SW480 (cell line): ENCODE results near the gene MTERF1.
"Not testable (repeated sequence)": the region's sequence is repeated elsewhere in the genome, so short reads cannot be mapped to it uniquely, and the experiment has no call there.

ENCODE experiments used
- DNase-seq: peaks from one replicate; pipeline ENCODE4 v3.0.0-alpha.2; 2016; ENCODE audit warnings: low spot score

Gene MTERF1, protein sequence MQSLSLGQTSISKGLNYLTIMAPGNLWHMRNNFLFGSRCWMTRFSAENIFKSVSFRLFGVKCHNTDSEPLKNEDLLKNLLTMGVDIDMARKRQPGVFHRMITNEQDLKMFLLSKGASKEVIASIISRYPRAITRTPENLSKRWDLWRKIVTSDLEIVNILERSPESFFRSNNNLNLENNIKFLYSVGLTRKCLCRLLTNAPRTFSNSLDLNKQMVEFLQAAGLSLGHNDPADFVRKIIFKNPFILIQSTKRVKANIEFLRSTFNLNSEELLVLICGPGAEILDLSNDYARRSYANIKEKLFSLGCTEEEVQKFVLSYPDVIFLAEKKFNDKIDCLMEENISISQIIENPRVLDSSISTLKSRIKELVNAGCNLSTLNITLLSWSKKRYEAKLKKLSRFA

DNA sequence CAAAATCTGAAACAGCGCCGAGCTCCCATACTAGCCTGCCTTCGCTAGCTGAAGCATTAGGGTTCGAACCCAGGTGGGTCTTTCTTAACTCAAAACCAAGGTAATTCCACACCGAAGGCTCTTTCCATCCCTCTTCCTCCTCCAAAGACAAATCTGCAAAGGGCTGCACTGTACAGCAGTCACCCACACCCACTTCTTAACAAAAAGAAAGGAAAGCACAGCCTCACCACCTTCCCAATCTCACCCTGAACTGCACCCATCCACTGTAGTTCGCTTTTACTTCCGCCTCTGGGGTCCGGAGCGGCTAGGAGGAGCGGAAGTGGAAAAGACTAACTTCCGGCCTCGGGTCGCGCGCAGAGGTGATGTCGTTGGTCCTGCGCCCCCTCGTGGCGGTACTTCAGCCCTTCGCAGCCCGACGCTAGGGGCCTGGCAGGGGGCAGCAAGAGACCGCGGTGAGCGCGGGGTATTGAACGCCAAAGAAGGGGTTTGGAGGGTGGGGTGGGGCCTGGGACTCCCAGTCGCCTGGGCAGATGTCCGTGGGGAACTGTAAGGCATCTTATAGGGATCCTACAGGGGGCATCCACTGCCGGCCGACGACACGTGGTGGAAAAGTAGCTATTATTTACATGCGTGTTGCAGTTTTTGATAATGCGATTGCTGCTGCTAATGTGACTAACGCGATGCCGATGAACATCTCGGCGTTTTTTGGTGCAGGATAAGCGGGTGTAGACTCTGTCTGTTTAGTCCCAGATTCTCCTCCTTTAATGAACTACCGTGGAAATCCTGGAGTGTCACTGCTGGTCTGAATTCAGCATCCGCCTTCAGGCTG is at the start of gene MTERF1:
MTERF1 (minus strand) TSS at position 290 of the 829 bp plus-strand sequence. CDS start 619 bp downstream, outside the sequence.
- peak; percentile 95 for DNase-seq

DNA sequence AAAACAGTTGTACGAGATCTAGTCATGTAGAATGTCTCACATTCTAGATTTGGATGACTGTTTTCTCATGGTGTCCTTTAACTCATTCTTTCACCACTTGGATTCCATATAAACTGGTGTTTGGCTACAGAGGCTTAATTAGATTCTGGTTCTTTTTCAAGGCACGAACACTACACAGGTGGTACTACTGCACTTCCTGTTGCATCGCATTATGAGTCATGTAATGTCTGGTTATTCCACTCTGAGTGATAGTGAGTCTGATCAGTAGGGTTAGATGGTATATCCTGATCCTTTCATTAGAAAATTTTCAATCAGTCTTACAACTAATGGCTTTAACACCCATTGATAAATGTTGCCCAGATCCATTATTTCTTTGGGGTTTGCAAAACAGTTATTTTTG is 49.0 kb upstream of the MTERF1 start:
- peak; percentile 44 for DNase-seq

DNA sequence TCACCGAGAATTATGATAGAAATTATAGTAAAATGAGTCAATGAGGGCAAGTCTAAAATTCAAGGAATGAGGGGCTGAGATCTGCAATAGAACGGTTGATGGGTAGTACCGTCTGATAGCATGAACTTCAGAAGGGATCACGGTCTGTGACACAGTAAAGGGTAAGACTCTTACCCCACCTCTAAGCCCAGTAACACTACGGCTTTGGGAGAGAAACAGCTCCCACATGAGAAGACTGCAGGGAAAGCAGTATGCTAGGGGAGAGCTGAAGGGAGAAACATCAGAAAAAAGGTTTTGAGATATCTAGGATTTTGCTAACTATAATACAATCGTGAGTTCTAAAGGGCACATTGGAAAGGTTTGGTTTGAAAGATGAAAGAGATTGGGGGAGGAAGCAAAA is 47.4 kb upstream of the MTERF1 start:
- no peak for DNase-seq

- no peak for DNase-seq
Measured at GRCh38 chr7:91922857-91923256, 42.4 kb upstream of the MTERF1 start.

DNA sequence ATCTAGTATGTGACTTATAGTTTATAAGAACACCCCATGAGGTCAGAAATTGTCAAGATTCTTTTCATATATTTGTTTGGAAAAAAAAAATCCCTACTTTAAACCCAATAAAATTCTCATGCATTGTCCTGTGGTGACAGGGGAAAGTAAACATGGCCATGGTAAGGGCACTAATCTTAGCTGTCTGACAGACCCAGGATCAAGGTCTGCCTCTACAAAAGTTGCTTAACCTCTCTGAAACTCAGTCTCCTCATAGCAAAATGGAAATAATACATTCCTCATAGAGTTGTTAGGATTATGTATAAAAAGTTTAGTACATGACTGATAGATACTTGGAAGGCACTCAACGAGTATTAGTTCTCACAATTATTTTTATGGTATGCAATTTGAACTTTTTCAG is 37.9 kb upstream of the MTERF1 start:
- no peak for DNase-seq

DNA sequence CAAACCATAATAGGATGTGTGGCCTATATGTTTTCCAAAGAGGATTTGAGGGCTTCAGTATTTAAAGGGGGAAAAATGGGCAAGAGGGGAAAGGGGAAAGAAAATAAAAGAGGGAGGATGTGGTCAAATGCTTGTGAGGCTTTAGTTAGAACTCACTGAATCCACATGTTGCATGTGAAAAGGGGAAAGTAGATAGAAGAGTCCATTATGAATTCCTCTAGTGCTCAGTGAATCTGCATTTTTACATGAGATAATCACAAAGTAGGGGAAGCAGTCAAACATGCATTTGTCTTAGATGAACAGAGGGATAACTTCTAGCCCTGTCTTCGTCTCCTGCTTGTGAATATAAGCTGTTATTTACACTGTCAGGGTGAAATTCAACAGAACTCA is 35.5 kb upstream of the MTERF1 start:
- no peak for DNase-seq

DNA sequence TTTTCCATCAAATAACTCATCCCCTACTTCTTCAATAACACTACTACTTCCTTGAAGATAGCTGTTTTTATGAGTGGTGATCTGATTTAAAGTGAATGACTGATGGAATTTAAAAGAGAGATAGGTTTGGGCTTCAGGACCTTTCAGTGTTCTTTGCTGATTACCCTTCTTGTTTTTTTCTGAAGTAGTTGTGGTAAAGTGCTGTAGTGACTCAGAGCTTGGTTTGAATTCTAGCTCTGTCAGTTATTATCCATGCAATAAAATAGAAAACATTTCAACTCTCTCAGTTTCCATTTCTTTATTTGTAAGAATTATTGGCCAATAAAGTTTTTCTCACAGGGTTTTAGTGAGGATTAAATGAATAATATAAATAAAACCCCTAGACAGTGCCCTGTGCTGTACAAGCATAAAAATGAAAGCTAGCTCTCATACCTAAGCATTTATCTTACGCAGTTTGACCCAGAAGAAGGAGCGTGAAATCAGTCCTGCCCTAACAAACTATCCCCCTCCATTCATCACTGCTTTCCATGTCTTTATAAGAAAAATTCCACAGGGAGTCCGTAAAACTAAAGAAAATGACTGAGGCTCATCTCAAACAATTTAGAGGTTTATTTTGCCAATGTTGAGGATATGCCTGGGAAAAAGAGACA is 35.0 kb upstream of the MTERF1 start:
- no peak for DNase-seq

DNA sequence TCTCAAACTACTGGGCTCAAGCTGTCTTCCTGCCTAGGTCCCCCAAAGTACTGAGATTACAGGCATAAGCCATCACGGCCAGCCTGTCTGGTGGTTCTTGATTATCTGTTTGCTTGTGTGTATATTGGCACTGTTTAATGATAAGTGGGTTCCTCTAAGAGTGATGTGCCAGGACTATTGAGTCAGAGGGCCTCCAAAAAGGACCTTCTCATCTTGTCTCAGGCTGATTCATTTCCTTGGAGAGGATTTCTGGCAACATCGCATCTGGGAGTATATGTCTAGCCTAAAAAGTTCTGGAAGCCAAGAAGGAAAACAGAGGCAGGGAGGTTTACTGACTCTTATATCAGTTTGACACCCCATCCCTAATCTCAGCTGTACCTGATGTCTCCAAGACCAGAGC is 33.1 kb upstream of the MTERF1 start:
- no peak for DNase-seq

- DNase-seq = no peak
Measured at GRCh38 chr7:91912494-91912893, 32.0 kb upstream of the MTERF1 start.

DNA sequence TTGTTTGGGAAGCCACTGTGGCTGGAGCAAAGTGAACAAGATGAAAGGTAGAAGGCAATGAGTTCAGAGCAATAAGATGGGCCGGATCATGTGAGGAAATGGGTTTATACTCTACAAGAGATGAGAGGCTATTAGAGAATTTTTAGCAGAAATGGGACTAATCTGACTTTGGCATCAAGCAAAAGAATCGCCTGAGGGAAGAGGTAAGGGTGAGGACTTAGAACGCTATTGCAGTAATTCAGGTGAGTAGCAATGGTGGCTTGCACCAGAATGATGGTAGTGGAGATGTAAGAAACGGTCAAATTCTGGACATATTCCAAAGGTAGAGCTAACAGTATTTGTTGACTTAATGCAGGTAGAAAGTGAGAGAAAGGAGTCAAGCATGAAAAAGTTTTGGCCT is 30.6 kb upstream of the MTERF1 start:
- DNase-seq = no peak

DNA sequence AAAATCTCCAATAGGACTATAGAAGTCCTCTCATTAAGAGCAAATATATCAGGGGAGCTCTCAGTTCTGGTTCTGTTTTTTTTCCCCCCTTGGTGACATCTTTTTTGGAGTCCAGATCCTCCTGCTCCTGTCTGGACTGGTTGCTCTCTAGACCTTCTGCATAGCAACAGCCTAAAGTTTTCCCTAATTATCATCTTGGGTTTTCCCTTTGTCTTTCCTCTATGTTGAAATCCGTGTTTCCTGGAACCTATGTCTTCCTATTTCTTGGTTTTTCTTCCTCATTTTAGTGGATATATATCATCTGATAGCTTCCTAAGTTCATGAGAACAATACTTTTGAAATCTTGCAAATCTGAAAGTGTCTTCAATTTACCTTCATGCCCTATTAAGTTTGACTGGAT is 29.7 kb upstream of the MTERF1 start:
- no peak for DNase-seq

GRCh38 chr7:91899563-91899962 is 19.1 kb upstream of the MTERF1 start:
- DNase-seq = no peak

DNA sequence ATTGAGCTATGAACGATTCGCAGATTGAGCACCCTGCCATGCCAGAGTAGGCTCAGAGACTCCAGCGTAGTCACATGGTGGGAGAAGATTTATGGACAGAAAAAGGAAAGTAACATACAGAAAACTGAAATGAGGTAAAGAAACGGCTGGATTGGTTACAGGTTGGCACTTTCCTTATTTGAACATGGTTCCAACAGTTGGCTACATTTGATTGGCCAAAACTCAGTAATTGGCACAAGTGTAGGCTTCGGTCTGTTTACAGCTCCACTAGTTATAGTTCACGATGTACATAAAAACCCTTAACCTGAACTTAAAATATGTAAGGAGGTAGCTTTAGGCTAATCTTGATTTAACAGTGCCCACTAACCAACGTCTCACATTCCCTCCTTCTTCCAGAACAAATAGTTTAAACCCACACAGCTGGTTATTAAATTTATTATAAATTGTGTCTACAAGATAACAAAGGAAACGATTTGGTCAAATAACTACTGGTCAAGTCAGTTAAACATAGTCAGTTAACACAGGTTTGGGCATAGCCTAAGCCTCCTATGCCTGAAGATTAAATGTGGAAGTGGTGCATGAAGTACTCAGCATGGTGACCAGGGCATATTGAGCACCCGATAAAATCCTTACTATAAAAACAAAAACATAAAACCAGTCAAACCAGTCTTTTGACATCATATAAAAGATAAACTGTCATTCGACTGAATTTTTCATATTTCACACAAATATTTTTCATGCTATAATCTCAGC is 17.9 kb upstream of the MTERF1 start:
- DNase-seq = no peak

GRCh38 chr7:91894781-91895480 is 14.4 kb upstream of the MTERF1 start:
- no peak for DNase-seq

GRCh38 chr7:91893699-91894098 is 13.2 kb upstream of the MTERF1 start:
- not testable (repeated sequence) for DNase-seq

DNA sequence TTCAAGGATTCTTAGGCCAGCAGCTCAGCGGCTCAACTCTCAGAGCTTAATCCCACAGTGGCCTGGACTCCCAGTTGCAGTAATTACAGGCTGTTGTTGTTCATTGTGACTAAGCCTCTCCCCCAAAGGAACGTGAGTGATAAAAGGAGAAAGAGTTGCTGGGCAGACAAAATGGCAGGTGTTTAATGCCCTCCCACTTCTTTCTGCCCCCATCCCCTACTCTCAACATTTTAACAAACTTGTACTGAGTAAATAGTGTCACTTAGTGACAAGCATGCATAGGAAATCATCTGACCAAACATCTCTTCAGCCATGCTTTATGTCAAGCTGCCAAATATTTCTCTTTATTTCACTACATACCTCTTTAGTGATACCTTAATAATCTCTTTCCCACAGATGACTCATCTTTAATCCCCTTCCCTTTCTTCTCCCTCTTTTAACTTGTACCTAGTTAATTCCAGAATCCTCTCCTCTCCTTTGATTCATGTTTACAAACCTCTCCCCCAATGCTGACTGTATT is 12.4 kb upstream of the MTERF1 start:
- peak; percentile 75 for DNase-seq

GRCh38 chr7:91892099-91892705 is 11.7 kb upstream of the MTERF1 start:
- DNase-seq = no peak

GRCh38 chr7:91888271-91889175 is 8.0 kb upstream of the MTERF1 start:
- DNase-seq = not testable (repeated sequence)
